HL-60 (cell line): ENCODE results near the gene TMEM150B.

ENCODE experiments used
- DNase-seq, 2 experiments: peaks; one replicate each; pipeline ENCODE4 v3.0.0-alpha.2; 2010 to 2020; ENCODE audit warnings: low read depth in 1 of 2, low spot score in 1 of 2
- H3K27ac ChIP-seq: fragments of 250-450 bp; sonication (Bioruptor Pico); replicated peaks from 2 replicates; pipeline ENCODE4 v1.5.1; 2020; ENCODE audit warnings: mild to moderate bottlenecking, moderate library complexity
- H3K27me3 ChIP-seq: fragments of 250-450 bp; sonication (Bioruptor Pico); 2 replicates; pipeline ENCODE4 v1.5.1; 2021; ENCODE audit warnings: mild to moderate bottlenecking, moderate library complexity; ENCODE audit not compliant: insufficient read depth, poor library complexity, severe bottlenecking
- H3K4me3 ChIP-seq: replicated peaks from 2 replicates; pipeline ENCODE4 v1.5.1; 2011; ENCODE audit warnings: mild to moderate bottlenecking, control low read depth, low read length; ENCODE audit not compliant: insufficient read depth
- GABPA ChIP-seq: IDR thresholded peaks from 2 replicates; pipeline ENCODE4 v1.6.1; 2012; ENCODE audit warnings: low read depth
- POLR2AphosphoS5 ChIP-seq: IDR thresholded peaks from 2 replicates; pipeline ENCODE4 v1.6.1; 2012; ENCODE audit warnings: low read depth
- SPI1 ChIP-seq: IDR thresholded peaks from 2 replicates; pipeline ENCODE4 v1.6.1; 2012; ENCODE audit warnings: low read depth, mild to moderate bottlenecking, borderline replicate concordance
- TF ChIP-seq, protein P1 (sequence below): IDR thresholded peaks from 2 replicates; pipeline ENCODE4 v1.6.1; 2012; ENCODE audit warnings: low read depth; ENCODE audit not compliant: insufficient replicate concordance
- TF ChIP-seq, protein P2 (sequence below): IDR thresholded peaks from one replicate; pipeline ENCODE4 v1.5.1; 2011; ENCODE audit warnings: low read length, control low read depth, inconsistent platforms; ENCODE audit not compliant: insufficient read depth

TMEM150B gene

DNA sequence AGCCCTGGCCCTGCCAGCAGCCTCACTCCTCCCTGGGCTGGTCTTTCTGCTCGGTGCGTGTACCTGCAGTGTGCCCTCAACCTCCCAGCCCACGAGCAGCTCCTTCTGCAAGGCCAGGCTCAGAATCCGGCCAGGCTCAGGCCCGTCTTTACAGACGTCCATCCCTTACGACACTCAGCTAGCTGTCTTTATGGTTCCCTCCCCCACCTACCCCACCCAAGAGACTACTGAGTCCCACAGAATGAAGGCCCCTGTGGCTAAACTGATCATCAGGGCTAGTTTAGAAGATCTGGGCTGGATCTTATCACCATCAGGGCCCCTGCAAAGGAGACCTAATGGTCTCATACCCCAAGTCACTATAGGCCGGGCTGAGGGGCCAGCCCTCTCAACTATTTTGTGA is 10.7 kb downstream of the TMEM150B start:
- H3K27me3 ChIP-seq, result no peaks in the 10 kb centered on the region
- H3K4me3 ChIP-seq, result no peak overlapping the region
- H3K27ac ChIP-seq, result no peak overlapping the region
- TF ChIP-seq, protein P1, sequence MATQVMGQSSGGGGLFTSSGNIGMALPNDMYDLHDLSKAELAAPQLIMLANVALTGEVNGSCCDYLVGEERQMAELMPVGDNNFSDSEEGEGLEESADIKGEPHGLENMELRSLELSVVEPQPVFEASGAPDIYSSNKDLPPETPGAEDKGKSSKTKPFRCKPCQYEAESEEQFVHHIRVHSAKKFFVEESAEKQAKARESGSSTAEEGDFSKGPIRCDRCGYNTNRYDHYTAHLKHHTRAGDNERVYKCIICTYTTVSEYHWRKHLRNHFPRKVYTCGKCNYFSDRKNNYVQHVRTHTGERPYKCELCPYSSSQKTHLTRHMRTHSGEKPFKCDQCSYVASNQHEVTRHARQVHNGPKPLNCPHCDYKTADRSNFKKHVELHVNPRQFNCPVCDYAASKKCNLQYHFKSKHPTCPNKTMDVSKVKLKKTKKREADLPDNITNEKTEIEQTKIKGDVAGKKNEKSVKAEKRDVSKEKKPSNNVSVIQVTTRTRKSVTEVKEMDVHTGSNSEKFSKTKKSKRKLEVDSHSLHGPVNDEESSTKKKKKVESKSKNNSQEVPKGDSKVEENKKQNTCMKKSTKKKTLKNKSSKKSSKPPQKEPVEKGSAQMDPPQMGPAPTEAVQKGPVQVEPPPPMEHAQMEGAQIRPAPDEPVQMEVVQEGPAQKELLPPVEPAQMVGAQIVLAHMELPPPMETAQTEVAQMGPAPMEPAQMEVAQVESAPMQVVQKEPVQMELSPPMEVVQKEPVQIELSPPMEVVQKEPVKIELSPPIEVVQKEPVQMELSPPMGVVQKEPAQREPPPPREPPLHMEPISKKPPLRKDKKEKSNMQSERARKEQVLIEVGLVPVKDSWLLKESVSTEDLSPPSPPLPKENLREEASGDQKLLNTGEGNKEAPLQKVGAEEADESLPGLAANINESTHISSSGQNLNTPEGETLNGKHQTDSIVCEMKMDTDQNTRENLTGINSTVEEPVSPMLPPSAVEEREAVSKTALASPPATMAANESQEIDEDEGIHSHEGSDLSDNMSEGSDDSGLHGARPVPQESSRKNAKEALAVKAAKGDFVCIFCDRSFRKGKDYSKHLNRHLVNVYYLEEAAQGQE, result no peak
- TF ChIP-seq, protein P2, sequence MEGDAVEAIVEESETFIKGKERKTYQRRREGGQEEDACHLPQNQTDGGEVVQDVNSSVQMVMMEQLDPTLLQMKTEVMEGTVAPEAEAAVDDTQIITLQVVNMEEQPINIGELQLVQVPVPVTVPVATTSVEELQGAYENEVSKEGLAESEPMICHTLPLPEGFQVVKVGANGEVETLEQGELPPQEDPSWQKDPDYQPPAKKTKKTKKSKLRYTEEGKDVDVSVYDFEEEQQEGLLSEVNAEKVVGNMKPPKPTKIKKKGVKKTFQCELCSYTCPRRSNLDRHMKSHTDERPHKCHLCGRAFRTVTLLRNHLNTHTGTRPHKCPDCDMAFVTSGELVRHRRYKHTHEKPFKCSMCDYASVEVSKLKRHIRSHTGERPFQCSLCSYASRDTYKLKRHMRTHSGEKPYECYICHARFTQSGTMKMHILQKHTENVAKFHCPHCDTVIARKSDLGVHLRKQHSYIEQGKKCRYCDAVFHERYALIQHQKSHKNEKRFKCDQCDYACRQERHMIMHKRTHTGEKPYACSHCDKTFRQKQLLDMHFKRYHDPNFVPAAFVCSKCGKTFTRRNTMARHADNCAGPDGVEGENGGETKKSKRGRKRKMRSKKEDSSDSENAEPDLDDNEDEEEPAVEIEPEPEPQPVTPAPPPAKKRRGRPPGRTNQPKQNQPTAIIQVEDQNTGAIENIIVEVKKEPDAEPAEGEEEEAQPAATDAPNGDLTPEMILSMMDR, result no peak
- TF ChIP-seq GABPA (no peak), POLR2AphosphoS5 (no peak), SPI1 (no peak)
- no peak for DNase-seq

DNA sequence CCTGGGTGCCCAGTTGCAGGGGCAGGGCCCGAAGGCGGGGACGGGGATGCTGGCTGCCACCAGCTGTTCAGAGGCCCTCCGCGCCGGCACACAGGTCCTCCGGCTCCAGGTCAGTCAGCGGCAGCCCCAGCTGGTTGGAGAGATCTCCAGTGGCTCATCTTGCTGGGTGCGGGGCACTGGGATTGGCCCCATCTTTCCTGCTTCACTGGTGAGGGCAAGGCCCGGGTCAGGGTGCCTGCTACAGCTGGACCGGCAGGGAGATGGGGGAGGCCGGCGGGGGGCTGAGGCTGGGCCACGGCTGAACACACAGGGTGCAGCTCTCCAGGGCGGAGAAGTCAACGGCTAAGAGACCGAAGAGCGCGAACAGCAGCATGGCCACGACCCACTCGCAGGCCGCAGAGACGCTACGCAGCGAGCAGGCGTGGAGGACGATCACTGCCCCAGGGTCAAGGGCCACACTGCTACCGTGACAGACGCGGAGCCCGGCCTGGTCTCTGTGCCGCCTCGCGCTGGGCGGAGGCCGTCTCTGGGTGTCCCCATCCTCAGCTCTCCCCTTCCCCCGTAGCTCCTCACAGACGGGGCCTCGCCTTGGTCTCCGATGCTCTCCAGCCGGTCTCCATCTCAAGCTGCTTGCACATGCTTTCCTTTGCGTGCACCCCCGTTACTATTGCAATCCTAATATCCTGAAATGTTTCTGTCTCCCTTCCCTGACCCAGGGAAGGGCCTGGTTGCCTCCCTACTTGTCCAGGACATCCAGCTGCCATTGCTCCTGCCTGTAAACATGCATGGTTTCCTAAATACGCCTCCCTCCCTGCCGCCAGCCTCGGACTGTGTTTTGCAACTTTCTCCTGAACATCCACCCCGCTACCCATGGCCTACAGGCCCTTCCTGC is 12.3 kb downstream of the TMEM150B start:
- Histone ChIP-seq H3K27me3 (no peaks in the 10 kb centered on the region), H3K4me3 (no peak overlapping the region), H3K27ac (no peak overlapping the region)
- no peak for DNase-seq
- TF ChIP-seq, protein P1, result no peak
- TF ChIP-seq POLR2AphosphoS5, result no peak
- TF ChIP-seq, protein P2, result no peak
- no peak for TF ChIP-seq SPI1
- TF ChIP-seq GABPA, result no peak

DNA sequence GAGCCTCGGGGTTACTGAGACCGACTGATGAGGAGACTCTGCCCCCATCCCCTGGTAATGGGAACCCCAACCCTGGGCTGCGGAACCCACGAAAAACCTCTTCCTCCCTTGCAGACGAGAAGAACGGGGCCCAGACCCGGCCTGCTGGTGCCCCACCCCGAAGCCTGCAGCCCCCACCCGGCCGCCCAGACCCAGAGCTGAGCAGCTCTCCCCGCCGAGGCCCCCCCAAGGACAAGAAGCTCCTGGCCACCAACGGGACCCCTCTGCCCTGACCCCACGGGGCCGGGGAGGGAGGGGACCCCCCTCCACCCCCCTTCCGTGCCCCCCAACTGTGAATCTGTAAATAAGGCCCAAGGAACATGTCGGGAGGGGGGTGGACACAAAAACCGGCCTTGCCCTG is 13.3 kb downstream of the TMEM150B start:
- TF ChIP-seq SPI1 (no peak), POLR2AphosphoS5 (no peak), GABPA (no peak)
- TF ChIP-seq, protein P2, result no peak
- TF ChIP-seq, protein P1, result no peak
- DNase-seq, result no peak
- Histone ChIP-seq H3K4me3 (no peak overlapping the region), H3K27me3 (no peaks in the 10 kb centered on the region), H3K27ac (no peak overlapping the region)
